Suprapubic skin (tissue), 4 donors: Measurements from ENCODE around the gene EXOC1. TPM values are rescaled to one million over a fixed set of nuclear protein-coding genes. Genes with fewer than 3 reads are reported as not detected.

Experiments used
- DNase-seq, 2 donors: peaks; one replicate each; pipeline ENCODE4 v3.0.0-alpha.2; 2019; ENCODE audit warnings: low spot score in 2 of 2
- H3K27ac ChIP-seq: fragments of 200-600 bp; sonication (generic); one replicate; pipeline ENCODE4 v1.5.1; 2019
- H3K27me3 ChIP-seq: fragments of 200-600 bp; sonication (generic); one replicate; pipeline ENCODE4 v1.5.1; 2019
- H3K36me3 ChIP-seq: fragments of 200-600 bp; sonication (generic); one replicate; pipeline ENCODE4 v1.5.1; 2019
- H3K4me1 ChIP-seq: fragments of 200-600 bp; sonication (generic); one replicate; pipeline ENCODE4 v1.5.1; 2019
- H3K4me3 ChIP-seq: fragments of 200-600 bp; sonication (generic); one replicate; pipeline ENCODE4 v1.5.1; 2019; ENCODE audit warnings: mild to moderate bottlenecking
- H3K9me3 ChIP-seq: fragments of 200-600 bp; sonication (generic); one replicate; pipeline ENCODE4 v1.5.1; 2019
- CTCF ChIP-seq, 2 donors: fragments of 200-600 bp in 1 of 2; fragments of 450-650 bp in 1 of 2; sonication (generic) in 1 of 2; IDR thresholded peaks; one replicate each; pipeline ENCODE4 v1.5.1; 2016 to 2019; ENCODE audit warnings: antibody characterized with exemption in 2 of 2, mild to moderate bottlenecking in 1 of 2, moderate library complexity in 1 of 2
- EP300 ChIP-seq: sonication (generic); formaldehyde crosslinking; IDR thresholded peaks from one replicate; pipeline ENCODE4 v1.6.1; 2017; ENCODE audit warnings: antibody characterized with exemption
- POLR2A ChIP-seq, 2 donors: fragments of 450-650 bp; IDR thresholded peaks; one replicate each; pipeline ENCODE4 v1.6.1; 2017; ENCODE audit warnings: antibody characterized with exemption in 2 of 2, mild to moderate bottlenecking in 2 of 2, moderate library complexity in 2 of 2
- POLR2AphosphoS5 ChIP-seq, 3 donors: sonication (generic); formaldehyde crosslinking; IDR thresholded peaks; one replicate each; pipeline ENCODE4 v1.6.1; 2017; ENCODE audit warnings: antibody characterized with exemption in 3 of 3
- WGBS: methylation state at CpG from one replicate; pipeline ENCODE4 v1.1.5; 2018; 5-methylcytosine and 5-hydroxymethylcytosine counted together
- total RNA-seq, 4 donors: library from RNA; depleted of rRNA; stranded (reverse); fragments of >200 nt; gene quantifications; one replicate each; pipeline ENCODE4 v1.1.0, GENCODE V29; 2016

Gene EXOC1
- total RNA-seq, 4 donors from 2014 or later: 27.1 to 60.1 (median 32.9) TPM

GRCh38 chr4:55927803-55928437 lies 74.5 kb downstream of the EXOC1 start:
- DNase-seq: no peak
- no peaks in the 10 kb centered on the region for H3K27me3 ChIP-seq
- no peaks in the 10 kb centered on the region for H3K4me1 ChIP-seq
- 77% methylated on average over 2 of the region's 2 CpGs for WGBS
- H3K27ac ChIP-seq: no peak overlapping the region
- no peaks in the 10 kb centered on the region for H3K9me3 ChIP-seq
- H3K4me3 ChIP-seq: no peak overlapping the region
- no peak for TF ChIP-seq EP300
- no peak for TF ChIP-seq POLR2AphosphoS5 (IDR thresholded peaks at IDR 0.05)
- TF ChIP-seq POLR2A (IDR thresholded peaks at IDR 0.05): no peak
- no peak for TF ChIP-seq CTCF (IDR thresholded peaks at IDR 0.05)
- no peaks in the 10 kb centered on the region for H3K36me3 ChIP-seq

- no peak overlapping the region for H3K4me3 ChIP-seq
- no peak for DNase-seq
- 84% methylated on average over 1 of the region's 1 CpG for WGBS
These were observed 75.4 kb downstream of the EXOC1 start for GRCh38 chr4:55928846-55929245.

GRCh38 chr4:55931043-55931442 lies 77.6 kb downstream of the EXOC1 start:
- Histone ChIP-seq H3K4me3 (no peak overlapping the region), H3K4me1 (no peaks in the 10 kb centered on the region), H3K27me3 (no peaks in the 10 kb centered on the region), H3K36me3 (no peaks in the 10 kb centered on the region), H3K27ac (no peak overlapping the region), H3K9me3 (no peaks in the 10 kb centered on the region)
- WGBS: 64% methylated on average over 2 of the region's 2 CpGs
- no peak for DNase-seq
- TF ChIP-seq EP300 (no peak), CTCF (IDR thresholded peaks at IDR 0.05) (no peak), POLR2A (IDR thresholded peaks at IDR 0.05) (no peak), POLR2AphosphoS5 (IDR thresholded peaks at IDR 0.05) (no peak)

More at GRCh38 chr4:55928846-55929245, 75.4 kb downstream of the EXOC1 start:
- no peaks in the 10 kb centered on the region for H3K36me3 ChIP-seq
- H3K27me3 ChIP-seq: no peaks in the 10 kb centered on the region
- H3K27ac ChIP-seq: no peak overlapping the region
- H3K4me1 ChIP-seq: no peaks in the 10 kb centered on the region
- H3K9me3 ChIP-seq: no peaks in the 10 kb centered on the region
- no peak for TF ChIP-seq POLR2AphosphoS5 (IDR thresholded peaks at IDR 0.05)
- no peak for TF ChIP-seq POLR2A (IDR thresholded peaks at IDR 0.05)
- TF ChIP-seq CTCF (IDR thresholded peaks at IDR 0.05): no peak
- TF ChIP-seq EP300: no peak

GRCh38 chr4:55931833-55932232 lies 78.4 kb downstream of the EXOC1 start:
- 80% methylated on average over 3 of the region's 3 CpGs for WGBS
- H3K36me3 ChIP-seq: no peaks in the 10 kb centered on the region
- no peak overlapping the region for H3K4me3 ChIP-seq
- H3K9me3 ChIP-seq: no peaks in the 10 kb centered on the region
- H3K27me3 ChIP-seq: no peaks in the 10 kb centered on the region
- no peaks in the 10 kb centered on the region for H3K4me1 ChIP-seq
- TF ChIP-seq CTCF (IDR thresholded peaks at IDR 0.05) (no peak), POLR2AphosphoS5 (IDR thresholded peaks at IDR 0.05) (no peak), EP300 (no peak), POLR2A (IDR thresholded peaks at IDR 0.05) (no peak)
- no peak for DNase-seq
- no peak overlapping the region for H3K27ac ChIP-seq

GRCh38 chr4:55932511-55932910 lies 79.1 kb downstream of the EXOC1 start:
- H3K27me3 ChIP-seq: no peaks in the 10 kb centered on the region
- WGBS: 85% methylated on average over 3 of the region's 3 CpGs
- no peaks in the 10 kb centered on the region for H3K9me3 ChIP-seq
- no peaks in the 10 kb centered on the region for H3K4me1 ChIP-seq
- H3K4me3 ChIP-seq: no peak overlapping the region
- TF ChIP-seq POLR2A (IDR thresholded peaks at IDR 0.05): no peak
- TF ChIP-seq CTCF (IDR thresholded peaks at IDR 0.05): no peak
- TF ChIP-seq EP300: no peak
- no peak for TF ChIP-seq POLR2AphosphoS5 (IDR thresholded peaks at IDR 0.05)
- H3K36me3 ChIP-seq: no peaks in the 10 kb centered on the region
- DNase-seq: no peak
- no peak overlapping the region for H3K27ac ChIP-seq
